ENCODE data around the gene AMOTL2. TPM values are rescaled to one million over a fixed set of nuclear protein-coding genes. Genes with fewer than 3 reads are reported as not detected.

Gene AMOTL2
- total and polyA plus RNA-seq, 4 donors: 4.2 to 16.7 (median 9.4) TPM

GRCh38 chr3:134332344-134332743 lies 41.9 kb downstream of the AMOTL2 start (continued):
- TF ChIP-seq CTCF (IDR thresholded peaks at IDR 0.05; ENCODE audit: low read depth, low read length, missing input control): no peak

DNA sequence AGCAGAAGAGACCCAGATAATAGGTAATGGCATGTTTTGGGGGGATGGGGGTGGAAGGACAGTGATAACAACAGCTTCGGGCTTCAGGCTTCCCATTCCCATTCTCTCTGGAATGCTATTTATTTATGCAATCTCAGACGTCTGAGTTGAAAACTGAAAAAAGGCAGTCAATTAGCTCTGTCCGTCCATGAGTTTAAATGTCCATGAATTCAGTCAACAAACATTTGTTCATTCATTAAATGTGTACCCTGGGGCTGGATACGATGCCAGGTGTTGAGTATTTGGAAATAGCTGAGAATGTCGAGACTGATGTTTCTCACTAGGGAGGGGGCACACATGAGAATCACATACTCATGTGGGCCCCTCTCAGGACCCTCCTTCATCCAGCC lies 42.4 kb downstream of the AMOTL2 start:
- WGBS: 82% methylated on average over 5 of the region's 5 CpGs
- DNase-seq (ENCODE audit: low spot score): no peak
- Histone ChIP-seq H3K27ac (ENCODE audit: low read depth in 1 of 2, low read length in 2 of 2) (no peak overlapping the region), H3K36me3 (ENCODE audit: control insufficient read depth in 4 of 4, insufficient read depth in 3 of 4, low read depth in 1 of 4, low read length in 3 of 4) (no peaks in the 10 kb centered on the region), H3K9ac (ENCODE audit: low read depth in 1 of 2, low read length in 2 of 2) (no peak overlapping the region), H3K4me1 (ENCODE audit: control insufficient read depth in 4 of 4, insufficient read depth in 4 of 4, low read length in 3 of 4) (no peaks in the 10 kb centered on the region), H3K27me3 (ENCODE audit: control insufficient read depth in 4 of 4, insufficient read depth in 4 of 4, low read length in 3 of 4) (no peaks in the 10 kb centered on the region), H3K4me3 (ENCODE audit: low read depth in 1 of 3, low read length in 3 of 3) (no peak overlapping the region), H3K9me3 (ENCODE audit: control insufficient read depth in 4 of 4, low read length in 3 of 4) (no peaks in the 10 kb centered on the region)
- TF ChIP-seq, protein P1, sequence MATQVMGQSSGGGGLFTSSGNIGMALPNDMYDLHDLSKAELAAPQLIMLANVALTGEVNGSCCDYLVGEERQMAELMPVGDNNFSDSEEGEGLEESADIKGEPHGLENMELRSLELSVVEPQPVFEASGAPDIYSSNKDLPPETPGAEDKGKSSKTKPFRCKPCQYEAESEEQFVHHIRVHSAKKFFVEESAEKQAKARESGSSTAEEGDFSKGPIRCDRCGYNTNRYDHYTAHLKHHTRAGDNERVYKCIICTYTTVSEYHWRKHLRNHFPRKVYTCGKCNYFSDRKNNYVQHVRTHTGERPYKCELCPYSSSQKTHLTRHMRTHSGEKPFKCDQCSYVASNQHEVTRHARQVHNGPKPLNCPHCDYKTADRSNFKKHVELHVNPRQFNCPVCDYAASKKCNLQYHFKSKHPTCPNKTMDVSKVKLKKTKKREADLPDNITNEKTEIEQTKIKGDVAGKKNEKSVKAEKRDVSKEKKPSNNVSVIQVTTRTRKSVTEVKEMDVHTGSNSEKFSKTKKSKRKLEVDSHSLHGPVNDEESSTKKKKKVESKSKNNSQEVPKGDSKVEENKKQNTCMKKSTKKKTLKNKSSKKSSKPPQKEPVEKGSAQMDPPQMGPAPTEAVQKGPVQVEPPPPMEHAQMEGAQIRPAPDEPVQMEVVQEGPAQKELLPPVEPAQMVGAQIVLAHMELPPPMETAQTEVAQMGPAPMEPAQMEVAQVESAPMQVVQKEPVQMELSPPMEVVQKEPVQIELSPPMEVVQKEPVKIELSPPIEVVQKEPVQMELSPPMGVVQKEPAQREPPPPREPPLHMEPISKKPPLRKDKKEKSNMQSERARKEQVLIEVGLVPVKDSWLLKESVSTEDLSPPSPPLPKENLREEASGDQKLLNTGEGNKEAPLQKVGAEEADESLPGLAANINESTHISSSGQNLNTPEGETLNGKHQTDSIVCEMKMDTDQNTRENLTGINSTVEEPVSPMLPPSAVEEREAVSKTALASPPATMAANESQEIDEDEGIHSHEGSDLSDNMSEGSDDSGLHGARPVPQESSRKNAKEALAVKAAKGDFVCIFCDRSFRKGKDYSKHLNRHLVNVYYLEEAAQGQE (IDR thresholded peaks at IDR 0.05): peak; percentile 16
- no peak for TF ChIP-seq JUND (IDR thresholded peaks at IDR 0.05)

GRCh38 chr3:134330883-134331810 lies 43.1 kb downstream of the AMOTL2 start:
- 82% methylated on average over 6 of the region's 6 CpGs for WGBS
- H3K9ac ChIP-seq (ENCODE audit: low read depth in 1 of 2, low read length in 2 of 2): no peak overlapping the region
- no peak overlapping the region for H3K27ac ChIP-seq (ENCODE audit: low read depth in 1 of 2, low read length in 2 of 2)
- no peaks in the 10 kb centered on the region for H3K9me3 ChIP-seq (ENCODE audit: control insufficient read depth in 4 of 4, low read length in 3 of 4)
- H3K4me1 ChIP-seq (ENCODE audit: control insufficient read depth in 4 of 4, insufficient read depth in 4 of 4, low read length in 3 of 4): peaks cover 0 to 3% (median under 1%) of the 10 kb centered on the region in 4 donors
- H3K36me3 ChIP-seq (ENCODE audit: control insufficient read depth in 4 of 4, insufficient read depth in 3 of 4, low read depth in 1 of 4, low read length in 3 of 4): no peaks in the 10 kb centered on the region
- TF ChIP-seq RAD21 (IDR thresholded peaks at IDR 0.05) (no peak), YY1 (IDR thresholded peaks at IDR 0.05) (no peak), NR2F2 (IDR thresholded peaks at IDR 0.05) (peak; percentile 3), RXRA (IDR thresholded peaks at IDR 0.05) (no peak), GABPA (IDR thresholded peaks at IDR 0.05 in 1 of 2, conservative IDR thresholded peaks at IDR 0.05 in 1 of 2) (no peak), FOXA1 (IDR thresholded peaks at IDR 0.05) (no peak), ZBTB33 (IDR thresholded peaks at IDR 0.05) (no peak), CTCF (IDR thresholded peaks at IDR 0.05; ENCODE audit: low read depth, low read length, missing input control) (no peak), TAF1 (conservative IDR thresholded peaks at IDR 0.05) (no peak), HNF4A (conservative IDR thresholded peaks at IDR 0.05) (no peak), SP1 (IDR thresholded peaks at IDR 0.05) (no peak), JUND (IDR thresholded peaks at IDR 0.05) (no peak)
- TF ChIP-seq, protein P1 (IDR thresholded peaks at IDR 0.05): peak; percentile 2
- no peak overlapping the region for H3K4me3 ChIP-seq (ENCODE audit: low read depth in 1 of 3, low read length in 3 of 3)
- no peaks in the 10 kb centered on the region for H3K27me3 ChIP-seq (ENCODE audit: control insufficient read depth in 4 of 4, insufficient read depth in 4 of 4, low read length in 3 of 4)
- DNase-seq (ENCODE audit: low spot score): no peak
